A673 (cell line): ENCODE results near the gene ZNF670. TPM values are rescaled to one million over a fixed set of nuclear protein-coding genes. Genes with fewer than 3 reads are reported as not detected.

Experiments
- BruUV-seq: library from RNA; stranded (reverse); fragments of 400-500 nt; replicated peaks from 2 replicates; lab custom pipeline; 2021; lab: Mats Ljungman, UMichigan
- CTCF ChIA-PET: fragments of 300-600 bp; sonication (Branson Sonifier 250); formaldehyde crosslinking; loops from one replicate; lab custom pipeline; 2022; ENCODE audit warnings: antibody characterized with exemption; lab: Charles Lee
- POLR2A ChIA-PET: fragments of 300-600 bp; sonication (Branson Sonifier 250); formaldehyde crosslinking; loops from one replicate; lab custom pipeline; 2022; ENCODE audit warnings: antibody characterized with exemption; ENCODE audit not compliant: low non-redundant PET; lab: Charles Lee
- DNase-seq: peaks from one replicate; pipeline ENCODE4 v3.0.0-alpha.2; 2015; ENCODE audit warnings: low spot score
- H3K27ac ChIP-seq: fragments of 200-600 bp; sonication (generic); 2 replicates; pipeline ENCODE4 v1.5.1; 2016; ENCODE audit warnings: mixed run types, low read depth, mild to moderate bottlenecking, mixed read lengths, antibody characterized with exemption, low read length; ENCODE audit not compliant: poor library complexity, severe bottlenecking
- H3K27me3 ChIP-seq: fragments of 200-600 bp; sonication (generic); replicated peaks from 2 replicates; pipeline ENCODE4 v1.6.1; 2017; ENCODE audit warnings: mixed run types, low read depth, mild to moderate bottlenecking, mixed read lengths, antibody characterized with exemption, low read length; ENCODE audit not compliant: insufficient read depth, poor library complexity
- H3K36me3 ChIP-seq: fragments of 200-600 bp; sonication (generic); 2 replicates; pipeline ENCODE4 v1.6.1; 2016; ENCODE audit warnings: mixed run types, mild to moderate bottlenecking, mixed read lengths, antibody characterized with exemption, low read length; ENCODE audit not compliant: insufficient read depth, poor library complexity, severe bottlenecking
- H3K4me1 ChIP-seq: fragments of 200-600 bp; sonication (generic); 2 replicates; pipeline ENCODE4 v1.6.1; 2017; ENCODE audit warnings: mixed run types, mild to moderate bottlenecking, mixed read lengths, antibody characterized with exemption, low read length; ENCODE audit not compliant: insufficient read depth, poor library complexity, severe bottlenecking
- H3K4me3 ChIP-seq: fragments of 200-600 bp; sonication (generic); 2 replicates; pipeline ENCODE4 v1.5.1; 2016; ENCODE audit warnings: low read depth, mixed run types, mild to moderate bottlenecking, mixed read lengths, low read length; ENCODE audit not compliant: poor library complexity, severe bottlenecking
- H3K9me3 ChIP-seq: fragments of 200-600 bp; sonication (generic); 2 replicates; pipeline ENCODE4 v1.6.1; 2016; ENCODE audit warnings: mixed run types, low read depth, mild to moderate bottlenecking, mixed read lengths, antibody characterized with exemption, low read length; ENCODE audit not compliant: poor library complexity, severe bottlenecking
- EZH2 ChIP-seq: fragments of 200-600 bp; sonication (generic); IDR thresholded peaks from 2 replicates; pipeline ENCODE4 v1.6.1; 2017; ENCODE audit warnings: borderline replicate concordance, low read depth, mild to moderate bottlenecking, mixed read lengths, antibody characterized with exemption, low read length; ENCODE audit not compliant: poor library complexity, severe bottlenecking
- intact Hi-C: fragments of 100-400 bp; cut with micrococcal nuclease; formaldehyde crosslinking; loops from one replicate; pipeline ENCODE4 v1.10.0; 2022; ENCODE audit not compliant: unreplicated experiment
- total RNA-seq: library from RNA; stranded (reverse); gene quantifications from 2 replicates; pipeline ENCODE4 v1.2.3, GENCODE V29; 2021
- TF ChIP-seq, protein P1 (sequence below): fragments of 300-800, 200-600 bp; sonication (generic); conservative IDR thresholded peaks from 2 replicates; pipeline ENCODE4 v1.5.1; 2017; ENCODE audit warnings: low read depth, mild to moderate bottlenecking, antibody characterized with exemption, low read length, moderate library complexity, mixed read lengths

Gene ZNF670
- total RNA-seq, 1 experiment from 2014 or later: 5.9 TPM

DNA sequence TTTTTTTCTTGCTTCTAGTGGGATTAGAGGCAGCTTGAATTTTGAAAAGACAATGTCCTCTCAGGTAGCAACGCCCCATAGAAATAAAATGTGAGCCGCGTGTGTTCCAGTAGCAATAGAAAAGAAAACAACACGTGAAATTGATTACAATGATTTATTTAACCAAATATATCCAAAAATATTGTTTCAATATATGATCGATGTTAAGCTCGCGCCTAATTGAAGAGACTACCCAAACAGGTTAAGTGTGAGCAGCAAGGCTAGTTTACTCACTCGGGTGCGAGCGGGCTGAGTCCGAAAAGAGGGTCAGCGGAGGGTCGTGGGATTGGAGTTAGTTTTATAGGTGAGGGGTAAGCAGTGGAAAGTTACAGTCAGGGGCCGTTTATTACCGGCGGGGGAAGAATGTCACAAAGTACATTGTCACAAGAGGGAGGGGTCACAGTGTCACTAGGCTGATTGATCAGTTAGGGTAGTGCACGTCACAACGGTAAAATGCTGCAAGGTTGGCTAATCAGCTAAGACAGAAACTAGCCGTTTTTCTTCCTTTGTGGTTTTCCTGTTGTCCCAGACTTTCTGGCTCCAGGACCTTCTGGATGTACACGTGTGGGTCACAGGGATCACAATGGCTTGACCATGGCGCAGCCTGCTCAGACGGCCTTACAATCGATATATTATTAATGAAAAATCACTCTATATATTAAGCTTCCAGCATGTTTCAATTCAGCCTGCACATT lies 697 bp upstream of the ZNF670 start:
- Histone ChIP-seq H3K27me3 (no peaks in the 10 kb centered on the region), H3K9me3 (peaks cover 3% of the 10 kb centered on the region), H3K4me3 (no peak overlapping the region), H3K27ac (no peak overlapping the region), H3K36me3 (peaks cover 5% of the 10 kb centered on the region), H3K4me1 (no peaks in the 10 kb centered on the region)
- intact Hi-C loops: no loop called here
- no TSS peak for BruUV-seq
- POLR2A ChIA-PET: no interaction called here
- CTCF ChIA-PET: no interaction called here
- DNase-seq: no peak
- no peak for TF ChIP-seq EZH2
- TF ChIP-seq, protein P1, sequence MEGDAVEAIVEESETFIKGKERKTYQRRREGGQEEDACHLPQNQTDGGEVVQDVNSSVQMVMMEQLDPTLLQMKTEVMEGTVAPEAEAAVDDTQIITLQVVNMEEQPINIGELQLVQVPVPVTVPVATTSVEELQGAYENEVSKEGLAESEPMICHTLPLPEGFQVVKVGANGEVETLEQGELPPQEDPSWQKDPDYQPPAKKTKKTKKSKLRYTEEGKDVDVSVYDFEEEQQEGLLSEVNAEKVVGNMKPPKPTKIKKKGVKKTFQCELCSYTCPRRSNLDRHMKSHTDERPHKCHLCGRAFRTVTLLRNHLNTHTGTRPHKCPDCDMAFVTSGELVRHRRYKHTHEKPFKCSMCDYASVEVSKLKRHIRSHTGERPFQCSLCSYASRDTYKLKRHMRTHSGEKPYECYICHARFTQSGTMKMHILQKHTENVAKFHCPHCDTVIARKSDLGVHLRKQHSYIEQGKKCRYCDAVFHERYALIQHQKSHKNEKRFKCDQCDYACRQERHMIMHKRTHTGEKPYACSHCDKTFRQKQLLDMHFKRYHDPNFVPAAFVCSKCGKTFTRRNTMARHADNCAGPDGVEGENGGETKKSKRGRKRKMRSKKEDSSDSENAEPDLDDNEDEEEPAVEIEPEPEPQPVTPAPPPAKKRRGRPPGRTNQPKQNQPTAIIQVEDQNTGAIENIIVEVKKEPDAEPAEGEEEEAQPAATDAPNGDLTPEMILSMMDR: no peak

DNA sequence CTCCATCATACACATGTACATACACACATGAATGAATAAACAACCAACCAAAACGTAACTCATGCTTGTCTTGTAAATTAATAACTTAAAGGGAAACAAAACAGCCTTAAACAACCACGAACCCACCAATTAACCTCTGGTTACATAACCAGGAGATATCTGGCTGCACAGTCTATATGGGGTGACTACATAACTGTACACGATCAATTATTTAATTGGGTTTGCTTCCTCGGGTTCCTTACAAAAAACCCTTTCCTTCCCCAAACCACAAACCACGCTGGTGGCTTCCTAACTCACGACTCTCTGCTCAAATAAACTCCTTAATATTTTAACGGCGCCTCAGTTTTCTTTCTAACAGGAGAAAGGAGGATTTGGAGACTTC lies 744 bp downstream of the ZNF670 start:
- peak; percentile 38 for DNase-seq
- POLR2A ChIA-PET: no interaction called here
- TF ChIP-seq EZH2: no peak
- TF ChIP-seq, protein P1: no peak

DNA sequence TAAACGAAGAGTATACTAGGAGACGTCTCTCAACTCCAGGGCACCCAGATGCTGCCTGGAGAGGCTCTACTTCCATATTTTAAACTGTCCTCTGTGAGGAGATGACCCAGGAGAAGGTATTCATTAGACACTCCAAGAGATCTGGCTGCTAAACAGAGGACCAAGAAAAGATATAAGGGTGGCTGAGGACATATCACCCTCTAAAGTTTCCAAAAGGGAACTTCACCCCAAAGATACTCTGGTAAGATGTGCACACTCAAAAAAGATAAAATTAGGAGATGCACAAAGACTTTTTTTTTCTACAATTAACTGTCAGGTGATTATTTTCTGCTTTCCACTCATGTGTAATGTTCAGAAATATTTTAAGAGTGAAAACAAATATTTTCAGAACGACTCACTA lies 1.4 kb downstream of the ZNF670 start:
- Histone ChIP-seq H3K36me3 (peaks cover 5% of the 10 kb centered on the region), H3K27ac (no peak overlapping the region), H3K4me1 (no peaks in the 10 kb centered on the region), H3K27me3 (no peaks in the 10 kb centered on the region), H3K9me3 (no peaks in the 10 kb centered on the region), H3K4me3 (peak overlapping the region; percentile 83)
- no TSS peak for BruUV-seq
- no peak for DNase-seq
- ChIA-PET POLR2A (no interaction called here), CTCF (no interaction called here)
- intact Hi-C loops: no loop called here
- TF ChIP-seq EZH2: no peak
- TF ChIP-seq, protein P1: no peak

More for the DNA sequence above, 744 bp downstream of the ZNF670 start:
- intact Hi-C loops: no loop called here
- CTCF ChIA-PET: no interaction called here
- Histone ChIP-seq H3K27me3 (no peaks in the 10 kb centered on the region), H3K36me3 (peaks cover 5% of the 10 kb centered on the region), H3K4me3 (peak overlapping the region; percentile 83), H3K27ac (peak overlapping the region; percentile 81), H3K9me3 (no peaks in the 10 kb centered on the region), H3K4me1 (no peaks in the 10 kb centered on the region)
- no TSS peak for BruUV-seq
